ENCODE data around the gene ARHGAP27. TPM values are rescaled to one million over a fixed set of nuclear protein-coding genes. Genes with fewer than 3 reads are reported as not detected.

ARHGAP27 gene
- total and polyA plus RNA-seq, 2 of the 13 experiments (the other 11 are each of a cell fraction or from before 2014, with no cell fraction given): 15.5 to 18.9 TPM

GRCh38 chr17:45391291-45391690, 41.4 kb downstream of the ARHGAP27 start:
- 9% methylated on average over 5 of the region's 5 CpGs for WGBS (ENCODE audit: low lambda C conversion rate)
- intact Hi-C loops (cut with micrococcal nuclease; ENCODE audit: unreplicated experiment) (no loop called here), in situ Hi-C loops (cut with HindIII; ENCODE audit: extremely low pct_ligation_motif_present, low pct_unique_long_range_greater_than_20kb) (no loop called here)
- H3K9me3 ChIP-seq (ENCODE audit: low read length): no peaks in the 10 kb centered on the region
- H3K36me3 ChIP-seq (replicated peaks in 1 of 2; ENCODE audit: control insufficient read depth in 1 of 2, insufficient read depth in 2 of 2, low read length in 2 of 2): 0 out of 5 replicates have a peak, but pooled peaks cover 0 to 1% of the 10 kb centered on the region in 2 experiments
- no peak overlapping the region for H3K27ac ChIP-seq (ENCODE audit: extremely low read length, insufficient read depth, low read length)
- H3K4me2 ChIP-seq (ENCODE audit: low read depth, low read length): no peak overlapping the region
- peaks cover 7% of the 10 kb centered on the region; the same call in 1 of the 2 replicates for H3K4me1 ChIP-seq (ENCODE audit: insufficient read depth, low read length)
- DNase-seq (ENCODE audit: low spot score) (no peak), ATAC-seq (no peak), FAIRE-seq (no peak)
- ChIA-PET POLR2A (no interaction called here), CTCF (ENCODE audit: low intra/inter-chr PET ratio, low total read pairs) (no interaction called here)
- H3K79me2 ChIP-seq (ENCODE audit: insufficient read depth, low read length): no peaks in the 10 kb centered on the region
- no peak overlapping the region for H3K4me3 ChIP-seq (replicated peaks in 1 of 3; ENCODE audit: insufficient read depth in 1 of 3, low read depth in 2 of 3, low read length in 3 of 3)
- H2AFZ ChIP-seq (ENCODE audit: low read length): no peak overlapping the region
- TF ChIP-seq ZNF816 (CRISPR knock-in tag; IDR thresholded peaks at IDR 0.05; ENCODE audit: borderline replicate concordance): no peak
- no peak for TF ChIP-seq ARID5B (CRISPR knock-in tag; IDR thresholded peaks at IDR 0.05)
- no peak for TF ChIP-seq ZNF230 (CRISPR knock-in tag; IDR thresholded peaks at IDR 0.05)
- TF ChIP-seq NFIB (CRISPR knock-in tag; IDR thresholded peaks at IDR 0.05; ENCODE audit: borderline replicate concordance): no peak
- no peak for TF ChIP-seq CBX2 (IDR thresholded peaks at IDR 0.05; ENCODE audit: low read depth, low read length)
- no peak for TF ChIP-seq CBX2 (CRISPR knock-in tag; IDR thresholded peaks at IDR 0.05; ENCODE audit: low read depth)
- no peak for TF ChIP-seq REPIN1 (CRISPR knock-in tag; IDR thresholded peaks at IDR 0.05; ENCODE audit: borderline replicate concordance, low read depth)
- no peak for TF ChIP-seq ZNF33A (CRISPR knock-in tag; IDR thresholded peaks at IDR 0.05; ENCODE audit: borderline replicate concordance)
- no peak for TF ChIP-seq MTA3 (CRISPR knock-in tag; IDR thresholded peaks at IDR 0.05)
- no peak overlapping the region for H3K9ac ChIP-seq (ENCODE audit: insufficient read depth, low read depth, low read length)
- BruUV-seq (replicated peaks): no TSS peak
- peaks cover 0 to 25% of the 10 kb centered on the region in 2 experiments; a peak in 3 of 5 replicates for H3K27me3 ChIP-seq (ENCODE audit: control insufficient read depth in 1 of 2, insufficient read depth in 2 of 2, low read length in 2 of 2)
- H4K20me1 ChIP-seq (ENCODE audit: insufficient read depth, low read length): no peaks in the 10 kb centered on the region

All from HepG2 (cell line).